HepG2 (cell line): ENCODE results near the gene NKD1. TPM values are rescaled to one million over a fixed set of nuclear protein-coding genes. Genes with fewer than 3 reads are reported as not detected.

Experiments used
- FOXK2 ChIP-seq: fragments of 450-650 bp; IDR thresholded peaks from 2 replicates; pipeline ENCODE4 v1.6.1; 2016
- GABPB1 ChIP-seq: IDR thresholded peaks from 2 replicates; pipeline ENCODE4 v1.6.1; 2016; ENCODE audit warnings: mild to moderate bottlenecking, missing genetic modification reagents, moderate library complexity, missing compliant biosample characterization
- PCBP1 ChIP-seq: fragments of 200-400 bp; formaldehyde crosslinking; IDR thresholded peaks from 2 replicates; pipeline ENCODE4 v1.6.1; 2017; ENCODE audit warnings: mild to moderate bottlenecking, low read depth, low read length, borderline replicate concordance
- SKI ChIP-seq: fragments of 450-650 bp; IDR thresholded peaks from one replicate; pipeline ENCODE4 v1.6.1; 2018; ENCODE audit warnings: mild to moderate bottlenecking; ENCODE audit not compliant: partially characterized antibody
- SMYD3 ChIP-seq: sonication (generic); formaldehyde crosslinking; IDR thresholded peaks from 2 replicates; pipeline ENCODE4 v1.8.1; 2023; ENCODE audit warnings: mild to moderate bottlenecking, missing genetic modification reagents
- SOX6 ChIP-seq, 2 experiments: fragments of 450-650 bp in 1 of 2; sonication (generic) in 1 of 2; formaldehyde crosslinking in 1 of 2; IDR thresholded peaks; 2 replicates each; pipeline versions ENCODE4 v1.4.0 to v1.6.1; 2017 to 2020; ENCODE audit warnings: antibody characterized with exemption in 1 of 2, mild to moderate bottlenecking in 1 of 2, missing genetic modification reagents in 1 of 2
- ZNF558 ChIP-seq: sonication (generic); formaldehyde crosslinking; IDR thresholded peaks from 2 replicates; pipeline ENCODE4 v1.9.0; 2022; ENCODE audit warnings: mild to moderate bottlenecking, missing genetic modification reagents, borderline replicate concordance
- ZNF577 ChIP-seq: sonication (generic); formaldehyde crosslinking; IDR thresholded peaks from 2 replicates; pipeline ENCODE4 v1.4.0; 2020; ENCODE audit warnings: mild to moderate bottlenecking, low read depth, missing genetic modification reagents, borderline replicate concordance
- ZNF772 ChIP-seq: sonication (generic); formaldehyde crosslinking; IDR thresholded peaks from 2 replicates; pipeline ENCODE4 v1.5.0; 2020; ENCODE audit warnings: mild to moderate bottlenecking, missing genetic modification reagents
- polyA plus RNA-seq, 8 experiments: library from polyadenylated mRNA; depleted of rRNA in 3 of 8; stranded (reverse) in 7 of 8; unstranded in 1 of 8; fragments of >200 nt; fragmentation: Illumina TruSeq in 4 of 8; extraction: Trizol in 4 of 8; gene quantifications; 2 replicates each; pipeline versions ENCODE4 v1.2.1 to v1.2.3, GENCODE V29; 2011 to 2016; ENCODE audit warnings: low read depth in 4 of 8, missing spikeins in 1 of 8, mixed read lengths in 1 of 8; ENCODE audit not compliant: insufficient read depth in 1 of 8
- total RNA-seq, 5 experiments: library from RNA; depleted of rRNA; stranded (reverse); fragments of >200 nt; fragmentation: Illumina TruSeq; extraction: Trizol; gene quantifications; 2 replicates each; pipeline ENCODE4 v1.2.3, GENCODE V29; 2016; ENCODE audit warnings: low read depth in 1 of 5
- TF ChIP-seq, protein P1 (sequence below): sonication (generic); formaldehyde crosslinking; IDR thresholded peaks from 2 replicates; pipeline ENCODE4 v1.4.0; 2020; ENCODE audit warnings: missing genetic modification reagents, low read depth, mild to moderate bottlenecking, borderline replicate concordance
- TF ChIP-seq, protein P2 (sequence below): IDR thresholded peaks from 2 replicates; pipeline ENCODE4 v1.4.0; 2020; ENCODE audit warnings: mild to moderate bottlenecking, missing genetic modification reagents
- TF ChIP-seq, protein P3 (sequence below): IDR thresholded peaks from 2 replicates; pipeline ENCODE4 v1.6.1; 2016; ENCODE audit warnings: missing compliant biosample characterization, missing genetic modification reagents, borderline replicate concordance

Gene NKD1
- total and polyA plus RNA-seq, 2 of the 13 experiments (the other 11 are each of a cell fraction or from before 2014, with no cell fraction given) = 70.4 to 121 TPM

DNA sequence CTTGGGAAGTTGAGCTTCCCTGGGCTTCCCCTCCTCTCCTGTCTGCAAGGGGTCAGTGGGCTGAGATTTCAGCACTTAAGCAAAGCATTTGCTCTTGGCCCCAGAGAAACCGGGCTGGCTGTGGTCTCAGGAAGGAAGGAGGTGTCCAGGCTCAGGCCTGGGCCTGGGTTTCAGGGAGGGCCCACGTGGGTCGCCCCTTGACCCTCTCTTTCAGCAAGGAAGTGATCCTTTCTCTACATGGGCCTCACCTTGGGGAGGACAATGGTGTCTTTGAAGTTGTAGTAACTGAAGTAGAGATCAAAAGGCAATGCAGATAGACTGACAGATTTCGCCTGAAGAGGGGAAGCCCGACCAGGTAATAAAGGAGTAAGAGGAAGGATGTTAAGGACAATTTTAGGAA, 147.9 kb downstream of the NKD1 start (continued):
- no peak for TF ChIP-seq GABPB1
- no peak for TF ChIP-seq ZNF558
- TF ChIP-seq SOX6 (IDR thresholded peaks at IDR 0.05) = no peak
- peak; percentile 74 for TF ChIP-seq SOX6 (CRISPR knock-in tag; IDR thresholded peaks at IDR 0.05)
- TF ChIP-seq ZNF577 (CRISPR knock-in tag) = no peak
- TF ChIP-seq, protein P1, sequence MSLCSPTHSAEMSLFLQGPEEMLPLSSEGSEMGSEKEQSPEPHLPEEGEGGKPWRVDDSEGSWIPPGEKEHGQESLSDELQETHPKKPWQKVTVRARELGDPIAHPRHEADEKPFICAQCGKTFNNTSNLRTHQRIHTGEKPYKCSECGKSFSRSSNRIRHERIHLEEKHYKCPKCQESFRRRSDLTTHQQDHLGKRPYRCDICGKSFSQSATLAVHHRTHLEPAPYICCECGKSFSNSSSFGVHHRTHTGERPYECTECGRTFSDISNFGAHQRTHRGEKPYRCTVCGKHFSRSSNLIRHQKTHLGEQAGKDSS = no peak; the same call in 1 of the 2 replicates
- TF ChIP-seq SMYD3 (CRISPR knock-in tag) = no peak
- TF ChIP-seq, protein P2, sequence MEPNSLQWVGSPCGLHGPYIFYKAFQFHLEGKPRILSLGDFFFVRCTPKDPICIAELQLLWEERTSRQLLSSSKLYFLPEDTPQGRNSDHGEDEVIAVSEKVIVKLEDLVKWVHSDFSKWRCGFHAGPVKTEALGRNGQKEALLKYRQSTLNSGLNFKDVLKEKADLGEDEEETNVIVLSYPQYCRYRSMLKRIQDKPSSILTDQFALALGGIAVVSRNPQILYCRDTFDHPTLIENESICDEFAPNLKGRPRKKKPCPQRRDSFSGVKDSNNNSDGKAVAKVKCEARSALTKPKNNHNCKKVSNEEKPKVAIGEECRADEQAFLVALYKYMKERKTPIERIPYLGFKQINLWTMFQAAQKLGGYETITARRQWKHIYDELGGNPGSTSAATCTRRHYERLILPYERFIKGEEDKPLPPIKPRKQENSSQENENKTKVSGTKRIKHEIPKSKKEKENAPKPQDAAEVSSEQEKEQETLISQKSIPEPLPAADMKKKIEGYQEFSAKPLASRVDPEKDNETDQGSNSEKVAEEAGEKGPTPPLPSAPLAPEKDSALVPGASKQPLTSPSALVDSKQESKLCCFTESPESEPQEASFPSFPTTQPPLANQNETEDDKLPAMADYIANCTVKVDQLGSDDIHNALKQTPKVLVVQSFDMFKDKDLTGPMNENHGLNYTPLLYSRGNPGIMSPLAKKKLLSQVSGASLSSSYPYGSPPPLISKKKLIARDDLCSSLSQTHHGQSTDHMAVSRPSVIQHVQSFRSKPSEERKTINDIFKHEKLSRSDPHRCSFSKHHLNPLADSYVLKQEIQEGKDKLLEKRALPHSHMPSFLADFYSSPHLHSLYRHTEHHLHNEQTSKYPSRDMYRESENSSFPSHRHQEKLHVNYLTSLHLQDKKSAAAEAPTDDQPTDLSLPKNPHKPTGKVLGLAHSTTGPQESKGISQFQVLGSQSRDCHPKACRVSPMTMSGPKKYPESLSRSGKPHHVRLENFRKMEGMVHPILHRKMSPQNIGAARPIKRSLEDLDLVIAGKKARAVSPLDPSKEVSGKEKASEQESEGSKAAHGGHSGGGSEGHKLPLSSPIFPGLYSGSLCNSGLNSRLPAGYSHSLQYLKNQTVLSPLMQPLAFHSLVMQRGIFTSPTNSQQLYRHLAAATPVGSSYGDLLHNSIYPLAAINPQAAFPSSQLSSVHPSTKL (CRISPR knock-in tag) = peak; percentile 34; the same call in 1 of the 2 replicates
- no peak for TF ChIP-seq SKI
- no peak for TF ChIP-seq ZNF772 (CRISPR knock-in tag)
- TF ChIP-seq, protein P3, sequence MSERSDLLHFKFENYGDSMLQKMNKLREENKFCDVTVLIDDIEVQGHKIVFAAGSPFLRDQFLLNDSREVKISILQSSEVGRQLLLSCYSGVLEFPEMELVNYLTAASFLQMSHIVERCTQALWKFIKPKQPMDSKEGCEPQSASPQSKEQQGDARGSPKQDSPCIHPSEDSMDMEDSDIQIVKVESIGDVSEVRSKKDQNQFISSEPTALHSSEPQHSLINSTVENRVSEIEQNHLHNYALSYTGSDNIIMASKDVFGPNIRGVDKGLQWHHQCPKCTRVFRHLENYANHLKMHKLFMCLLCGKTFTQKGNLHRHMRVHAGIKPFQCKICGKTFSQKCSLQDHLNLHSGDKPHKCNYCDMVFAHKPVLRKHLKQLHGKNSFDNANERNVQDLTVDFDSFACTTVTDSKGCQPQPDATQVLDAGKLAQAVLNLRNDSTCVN = no peak
- TF ChIP-seq FOXK2 = no peak
- TF ChIP-seq PCBP1 = no peak
